Renal pelvis (tissue), 12 donors: ENCODE data around the gene MAGEB6. TPM values are rescaled to one million over a fixed set of nuclear protein-coding genes. Genes with fewer than 3 reads are reported as not detected.
"Not testable (repeated sequence)": the region's sequence is repeated elsewhere in the genome, so short reads cannot be mapped to it uniquely, and the experiment has no call there.

Experiments used
- DNase-seq: peaks from one replicate; pipeline ENCODE4 v3.0.0-alpha.2; 2013
- long read RNA-seq, 16 experiments: transcript quantifications; one replicate each; lab custom pipeline, GENCODE V29; 2026
- polyA plus RNA-seq, 3 donors: library from polyadenylated mRNA; unstranded; fragments of 120-200 nt; gene quantifications; one replicate each; pipeline ENCODE4 v1.2.1, GENCODE V29; 2013; ENCODE audit not compliant: insufficient read length in 3 of 3

MAGEB6 gene
- polyA plus RNA-seq: not detected
- long read RNA-seq, donor 1: 0 reads
- long read RNA-seq, donor 2: 0 reads
- long read RNA-seq, donor 3: 0 reads
- long read RNA-seq, donor 4: 0 reads
- long read RNA-seq, donor 5: 0 reads
- long read RNA-seq, donor 6: 0 reads
- long read RNA-seq, donor 7: 0 reads
- long read RNA-seq, donor 8: 0 reads
- long read RNA-seq, donor 9: 0 reads
- long read RNA-seq, donor 10: 0 reads
- long read RNA-seq, donor 11: 0 reads
- long read RNA-seq, donor 12: 0 reads
- long read RNA-seq, donor 13: 0 reads
- long read RNA-seq, donor 14: 0 reads
- long read RNA-seq, donor 15: 0 reads
- long read RNA-seq, donor 16: 0 reads

- DNase-seq: no peak
Measured at GRCh38 chrX:26192204-26192603, at the start of gene MAGEB6. Gene MAGEB6, plus strand, starts transcription at chrX:26192440. Its CDS starts 1,407 bp downstream, at chrX:26193847.

- DNase-seq: no peak
Measured at GRCh38 chrX:26146024-26146423, 46.2 kb upstream of the MAGEB6 start.

GRCh38 chrX:26160301-26160700 is 31.9 kb upstream of the MAGEB6 start, which contains the start of gene MAGEB6B:
Gene MAGEB6B, plus strand, starts transcription at chrX:26160601. Its CDS starts 0 bp downstream, at chrX:26160601.
- no peak for DNase-seq

GRCh38 chrX:26203561-26203960 is 11.3 kb downstream of the MAGEB6 start:
- no peak for DNase-seq

- DNase-seq: not testable (repeated sequence)
Measured at GRCh38 chrX:26204717-26205116, 12.5 kb downstream of the MAGEB6 start.

- no peak for DNase-seq
Measured at GRCh38 chrX:26208012-26208411, 15.8 kb downstream of the MAGEB6 start.

GRCh38 chrX:26215869-26216268 is 23.6 kb downstream of the MAGEB6 start, which contains the start of gene MAGEB5:
Gene MAGEB5, plus strand, starts transcription at chrX:26216169. Its CDS starts 1,133 bp downstream, at chrX:26217302.
- no peak for DNase-seq

- no peak for DNase-seq
Measured at GRCh38 chrX:26219351-26219750, 27.1 kb downstream of the MAGEB6 start.

- DNase-seq: no peak
Measured at GRCh38 chrX:26234177-26234576, 41.9 kb downstream of the MAGEB6 start.

Other genes with a start within 250 kb of the MAGEB6 start
- not detected for gene MAGEB18, start 54.1 kb upstream of the MAGEB6 start, polyA plus RNA-seq
- gene MAGEB6B, start 31.8 kb upstream of the MAGEB6 start, polyA plus RNA-seq: not detected
- gene MAGEB5, start 23.7 kb downstream of the MAGEB6 start, polyA plus RNA-seq: not detected